Measurements from ENCODE around the gene DNAH10. TPM values are rescaled to one million over a fixed set of nuclear protein-coding genes. Genes with fewer than 3 reads are reported as not detected.

Gene DNAH10
- total and polyA plus RNA-seq, 2 of the 4 experiments (the other 2 are of a cell fraction), result 0.18 to 0.22 TPM

- H3K36me3 ChIP-seq (ENCODE audit: control insufficient read depth, insufficient read depth, low read length), result peaks cover 2% of the 10 kb centered on the region
- no peak overlapping the region for H3K9ac ChIP-seq (ENCODE audit: low read depth, low read length)
- no peak overlapping the region for H2AK5ac ChIP-seq (ENCODE audit: low read depth, low read length)
- no peak overlapping the region for H2BK20ac ChIP-seq (ENCODE audit: low read depth, low read length)
- POLR2A ChIA-PET (ENCODE audit: unreplicated experiment), result no interaction called here
- TF ChIP-seq MXI1 (IDR thresholded peaks at IDR 0.05; ENCODE audit: borderline replicate concordance, low read depth, low read length) (no peak), SMC3 (IDR thresholded peaks at IDR 0.05; ENCODE audit: low read depth, low read length) (no peak), MAZ (IDR thresholded peaks at IDR 0.05; ENCODE audit: borderline replicate concordance, low read depth, low read length) (no peak), NFE2L2 (IDR thresholded peaks at IDR 0.05; ENCODE audit: low read depth, low read length) (no peak), MAFK (IDR thresholded peaks at IDR 0.05; ENCODE audit: low read depth, low read length) (no peak), POLR2A (IDR thresholded peaks at IDR 0.05; ENCODE audit: low read depth, low read length) (no peak)
- in situ Hi-C loops (cut with MboI; ENCODE audit: low sequenced_read_pairs) (no loop called here), intact Hi-C loops (cut with micrococcal nuclease) (no loop called here), dilution Hi-C loops (cut with HindIII; ENCODE audit: low sequenced_read_pairs, unreplicated experiment) (no loop called here)
- H3K79me1 ChIP-seq (ENCODE audit: low read depth in 1 of 2, low read length in 2 of 2), result no peaks in the 10 kb centered on the region
- H2BK5ac ChIP-seq (ENCODE audit: low read depth, low read length, poor library complexity, severe bottlenecking), result no peak overlapping the region
- no peak overlapping the region for H4K8ac ChIP-seq (ENCODE audit: low read depth in 2 of 2, low read length in 2 of 2)
- no peak overlapping the region for H3K4ac ChIP-seq (ENCODE audit: low read depth, low read length)
- H4K20me1 ChIP-seq (ENCODE audit: insufficient read depth, low read length), result no peaks in the 10 kb centered on the region
- no peak overlapping the region for H4K91ac ChIP-seq (ENCODE audit: insufficient read depth, low read depth, low read length)
- peak overlapping the region; percentile 19 for H2AK9ac ChIP-seq (replicated peaks; ENCODE audit: low read depth, low read length, poor library complexity)
- H2AFZ ChIP-seq (replicated peaks; ENCODE audit: low read length, poor library complexity), result peak overlapping the region; percentile 90
- H3K4me1 ChIP-seq (ENCODE audit: control insufficient read depth, insufficient read depth, low read length), result no peaks in the 10 kb centered on the region
- no peak overlapping the region for H4K5ac ChIP-seq (ENCODE audit: low read depth, low read length)
- H3K27ac ChIP-seq (ENCODE audit: insufficient read depth, low read length), result no peak overlapping the region
- BruUV-seq (replicated peaks), result no TSS peak
- no peak overlapping the region for H3K56ac ChIP-seq (ENCODE audit: extremely low read depth, insufficient read depth, low read length)
- no peak overlapping the region for H3K23ac ChIP-seq (ENCODE audit: low read depth, low read length)
- H3K4me3 ChIP-seq (ENCODE audit: insufficient read depth, low read depth, low read length), result no peak overlapping the region
- H3K27me3 ChIP-seq (ENCODE audit: control insufficient read depth, insufficient read depth, low read length), result peaks cover 15% of the 10 kb centered on the region
- no peak for DNase-seq
- H3K14ac ChIP-seq (replicated peaks; ENCODE audit: low read depth, low read length), result no peak overlapping the region
- CTCF ChIA-PET, result no interaction called here
- H2BK15ac ChIP-seq (ENCODE audit: low read depth, low read length), result no peak overlapping the region
- H3K9me3 ChIP-seq (ENCODE audit: control insufficient read depth, insufficient read depth, low read length), result no peaks in the 10 kb centered on the region
- no peak overlapping the region for H3K18ac ChIP-seq (ENCODE audit: low read depth, low read length)
- H3K9me1 ChIP-seq (ENCODE audit: insufficient read depth, low read length), result no peaks in the 10 kb centered on the region
- no peak for ATAC-seq (ENCODE audit: low read depth)
- WGBS, 2 experiments (ENCODE audit: extremely low coverage in 2 of 2, insufficient read length in 1 of 2), result no CpG with 5 or more reads among the region's 15 CpGs
- no peak overlapping the region for H2BK120ac ChIP-seq (ENCODE audit: low read depth, low read length)
- H3K4me2 ChIP-seq (ENCODE audit: low read depth, low read length), result no peak overlapping the region
Observed at GRCh38 chr12:123762715-123763052, 583 bp downstream of the DNAH10 start.
